Jurkat, Clone E6-1 (cell line): ENCODE data around the gene TMSB10. TPM values are rescaled to one million over a fixed set of nuclear protein-coding genes. Genes with fewer than 3 reads are reported as not detected.
A peak's percentile ranks its signal among the peaks of the same experiment; 100 is the strongest.
"Not testable (repeated sequence)": the region's sequence is repeated elsewhere in the genome, so short reads cannot be mapped to it uniquely, and the experiment has no call there.

Experiments
- DNase-seq: peaks from one replicate; pipeline ENCODE4 v3.0.0-alpha.2; 2011; ENCODE audit warnings: low read depth, low spot score
- H3K4me3 ChIP-seq: 2 replicates; pipeline ENCODE4 v1.5.1; 2011; ENCODE audit warnings: mild to moderate bottlenecking, low read length, control low read depth, moderate library complexity
- polyA plus RNA-seq: library from polyadenylated mRNA; unstranded; fragments of >200 nt; gene quantifications from one replicate; pipeline ENCODE4 v1.2.1, GENCODE V29; 2012; ENCODE audit warnings: missing spikeins; ENCODE audit not compliant: insufficient read length, insufficient read depth

The TMSB10 gene
- 2,917 TPM for polyA plus RNA-seq

GRCh38 chr2:84905181-84906107 lies at the start of gene TMSB10:
TMSB10 (plus strand) TSS chr2:84905656.
- peak within 1 kb of the TSS; percentile 79 for H3K4me3 ChIP-seq
- DNase-seq = peak; percentile 66

GRCh38 chr2:84855731-84856130 lies 49.7 kb upstream of the TMSB10 start:
- H3K4me3 ChIP-seq = no peak overlapping the region
- no peak for DNase-seq

GRCh38 chr2:84856787-84857186 lies 48.7 kb upstream of the TMSB10 start:
- no peak overlapping the region for H3K4me3 ChIP-seq
- DNase-seq = no peak

GRCh38 chr2:84857566-84857965 lies 47.9 kb upstream of the TMSB10 start:
- no peak for DNase-seq
- no peak overlapping the region for H3K4me3 ChIP-seq

- DNase-seq = no peak
- no peak overlapping the region for H3K4me3 ChIP-seq
Measured at GRCh38 chr2:84858123-84858522, 47.3 kb upstream of the TMSB10 start.

- DNase-seq = no peak
- no peak overlapping the region for H3K4me3 ChIP-seq
Measured at GRCh38 chr2:84858937-84859336, 46.5 kb upstream of the TMSB10 start.

GRCh38 chr2:84861539-84861938 lies 43.9 kb upstream of the TMSB10 start:
- no peak for DNase-seq
- H3K4me3 ChIP-seq = no peak overlapping the region

- DNase-seq = no peak
- no peak overlapping the region for H3K4me3 ChIP-seq
Measured at GRCh38 chr2:84862006-84862405, 43.5 kb upstream of the TMSB10 start.

- no peak for DNase-seq
Measured at GRCh38 chr2:84865181-84865783, 40.2 kb upstream of the TMSB10 start.

GRCh38 chr2:84866122-84866521 lies 39.3 kb upstream of the TMSB10 start:
- H3K4me3 ChIP-seq = no peak overlapping the region
- no peak for DNase-seq

More at GRCh38 chr2:84865181-84865783, 40.2 kb upstream of the TMSB10 start:
- H3K4me3 ChIP-seq = no peak overlapping the region

GRCh38 chr2:84868327-84868726 lies 37.1 kb upstream of the TMSB10 start:
- not testable (repeated sequence) for H3K4me3 ChIP-seq, DNase-seq

- no peak for DNase-seq
- H3K4me3 ChIP-seq = no peak overlapping the region
Measured at GRCh38 chr2:84870306-84870705, 35.1 kb upstream of the TMSB10 start.

- H3K4me3 ChIP-seq, DNase-seq: not testable (repeated sequence)
Measured at GRCh38 chr2:84872691-84873090, 32.8 kb upstream of the TMSB10 start.

GRCh38 chr2:84873350-84873749 lies 32.1 kb upstream of the TMSB10 start:
- no peak for DNase-seq
- H3K4me3 ChIP-seq = no peak overlapping the region

- DNase-seq = no peak
- no peak overlapping the region for H3K4me3 ChIP-seq
Measured at GRCh38 chr2:84874381-84875212, 30.9 kb upstream of the TMSB10 start.

- no peak for DNase-seq
- no peak overlapping the region for H3K4me3 ChIP-seq
Measured at GRCh38 chr2:84875213-84875560, 30.3 kb upstream of the TMSB10 start.

GRCh38 chr2:84875619-84876018 lies 29.8 kb upstream of the TMSB10 start:
- DNase-seq, H3K4me3 ChIP-seq: not testable (repeated sequence)

GRCh38 chr2:84876369-84876768 lies 29.1 kb upstream of the TMSB10 start:
- DNase-seq = no peak
- H3K4me3 ChIP-seq = no peak overlapping the region

- no peak for DNase-seq
- H3K4me3 ChIP-seq = no peak overlapping the region
Measured at GRCh38 chr2:84878459-84878858, 27.0 kb upstream of the TMSB10 start.
